ENCODE results near the gene TASP1.

DNA sequence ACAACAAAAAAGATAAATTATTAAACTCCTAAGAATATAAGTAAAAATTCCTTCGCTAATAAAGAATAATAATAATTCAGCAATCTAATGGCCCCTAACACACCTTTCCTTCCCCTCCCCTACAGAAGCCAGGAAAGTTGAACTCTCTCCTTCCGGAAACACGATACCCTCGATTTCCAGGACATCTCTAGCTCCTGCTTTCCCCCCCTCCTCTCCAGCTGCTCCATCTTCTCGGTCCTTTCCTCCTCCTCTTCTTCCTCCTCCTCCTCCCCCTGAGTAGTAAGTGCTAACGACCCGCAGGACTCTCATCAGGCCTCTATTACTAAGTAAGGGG lies 603 bp downstream of the TASP1 start:
- TF ChIP-seq, protein P1, sequence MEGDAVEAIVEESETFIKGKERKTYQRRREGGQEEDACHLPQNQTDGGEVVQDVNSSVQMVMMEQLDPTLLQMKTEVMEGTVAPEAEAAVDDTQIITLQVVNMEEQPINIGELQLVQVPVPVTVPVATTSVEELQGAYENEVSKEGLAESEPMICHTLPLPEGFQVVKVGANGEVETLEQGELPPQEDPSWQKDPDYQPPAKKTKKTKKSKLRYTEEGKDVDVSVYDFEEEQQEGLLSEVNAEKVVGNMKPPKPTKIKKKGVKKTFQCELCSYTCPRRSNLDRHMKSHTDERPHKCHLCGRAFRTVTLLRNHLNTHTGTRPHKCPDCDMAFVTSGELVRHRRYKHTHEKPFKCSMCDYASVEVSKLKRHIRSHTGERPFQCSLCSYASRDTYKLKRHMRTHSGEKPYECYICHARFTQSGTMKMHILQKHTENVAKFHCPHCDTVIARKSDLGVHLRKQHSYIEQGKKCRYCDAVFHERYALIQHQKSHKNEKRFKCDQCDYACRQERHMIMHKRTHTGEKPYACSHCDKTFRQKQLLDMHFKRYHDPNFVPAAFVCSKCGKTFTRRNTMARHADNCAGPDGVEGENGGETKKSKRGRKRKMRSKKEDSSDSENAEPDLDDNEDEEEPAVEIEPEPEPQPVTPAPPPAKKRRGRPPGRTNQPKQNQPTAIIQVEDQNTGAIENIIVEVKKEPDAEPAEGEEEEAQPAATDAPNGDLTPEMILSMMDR (IDR thresholded peaks at IDR 0.05), result no peak
- TF ChIP-seq POLR2A (IDR thresholded peaks at IDR 0.05), result no peak
- TF ChIP-seq POLR2AphosphoS5 (IDR thresholded peaks at IDR 0.05), result no peak
